ENCODE results near the gene MIR17HG. TPM values are rescaled to one million over a fixed set of nuclear protein-coding genes. Genes with fewer than 3 reads are reported as not detected.
A peak's percentile ranks its signal among the peaks of the same experiment; 100 is the strongest.

MIR17HG gene
- total RNA-seq, 4 donors from 2014 or later = 0.51 to 1.3 TPM; not detected in 2

- Histone ChIP-seq H3K4me3 (no peak overlapping the region), H3K27ac (no peak overlapping the region), H3K27me3 (peaks cover 4 to 17% (median 8%) of the 10 kb centered on the region in 3 donors), H3K36me3 (no peaks in the 10 kb centered on the region), H3K9me3 (no peaks in the 10 kb centered on the region), H3K4me1 (peaks cover 0 to 3% of the 10 kb centered on the region in 2 donors)
- intact Hi-C loops (cut with DNase I; ENCODE audit: low total_unique reads) = loop anchor here (5.0 kb wide), 2 partner anchors 35 to 410 kb away; partner anchors contain the start of gene MIR17HG
- DNase-seq (no peak), ATAC-seq (no peak)
- no peak for TF ChIP-seq POLR2A (IDR thresholded peaks at IDR 0.05)
- TF ChIP-seq CTCF (IDR thresholded peaks at IDR 0.05 in 4 of 5, conservative IDR thresholded peaks at IDR 0.05 in 1 of 5) = no peak
- in situ Hi-C loops (cut with MboI; ENCODE audit: low sequenced_read_pairs in 4 of 4) = no loop called here
These were observed 35.2 kb upstream of the MIR17HG start for GRCh38 chr13:91312324-91312723.

- no peaks in the 10 kb centered on the region for H3K9me3 ChIP-seq
- TF ChIP-seq CTCF (IDR thresholded peaks at IDR 0.05 in 4 of 5, conservative IDR thresholded peaks at IDR 0.05 in 1 of 5) (peak; percentile 28 to 59 (median 40)), POLR2A (IDR thresholded peaks at IDR 0.05) (no peak)
- H3K27ac ChIP-seq = no peak overlapping the region
- peak; percentile 39 to 60 for ATAC-seq
- no peak overlapping the region for H3K4me3 ChIP-seq
- intact Hi-C loops (cut with DNase I; ENCODE audit: low total_unique reads) (loop anchor here (5.0 kb wide), 2 partner anchors 34 to 409 kb away; partner anchors contain the start of gene MIR17HG), in situ Hi-C loops (cut with MboI; ENCODE audit: low sequenced_read_pairs in 4 of 4) (no loop called here)
- H3K36me3 ChIP-seq = no peaks in the 10 kb centered on the region
- peaks cover 0 to 3% of the 10 kb centered on the region in 2 donors for H3K4me1 ChIP-seq
- H3K27me3 ChIP-seq = peaks cover 4 to 17% (median 8%) of the 10 kb centered on the region in 3 donors
- no peak for DNase-seq
These were observed 34.4 kb upstream of the MIR17HG start for GRCh38 chr13:91313103-91313502.

GRCh38 chr13:91313581-91313980 is 33.9 kb upstream of the MIR17HG start:
- no peak for TF ChIP-seq POLR2A (IDR thresholded peaks at IDR 0.05)
- no peak for TF ChIP-seq CTCF (IDR thresholded peaks at IDR 0.05 in 4 of 5, conservative IDR thresholded peaks at IDR 0.05 in 1 of 5)
- no peak for DNase-seq
- H3K27me3 ChIP-seq = peaks cover 4 to 17% (median 8%) of the 10 kb centered on the region in 3 donors
- no peaks in the 10 kb centered on the region for H3K36me3 ChIP-seq
- H3K4me3 ChIP-seq = no peak overlapping the region
- no peak for ATAC-seq
- H3K27ac ChIP-seq = no peak overlapping the region
- no peaks in the 10 kb centered on the region for H3K9me3 ChIP-seq
- in situ Hi-C loops (cut with MboI; ENCODE audit: low sequenced_read_pairs in 4 of 4) (no loop called here), intact Hi-C loops (cut with DNase I; ENCODE audit: low total_unique reads) (loop anchor here (5.0 kb wide), 2 partner anchors 34 to 409 kb away; partner anchors contain the start of gene MIR17HG)
- peaks cover 0 to 3% of the 10 kb centered on the region in 2 donors for H3K4me1 ChIP-seq

DNA sequence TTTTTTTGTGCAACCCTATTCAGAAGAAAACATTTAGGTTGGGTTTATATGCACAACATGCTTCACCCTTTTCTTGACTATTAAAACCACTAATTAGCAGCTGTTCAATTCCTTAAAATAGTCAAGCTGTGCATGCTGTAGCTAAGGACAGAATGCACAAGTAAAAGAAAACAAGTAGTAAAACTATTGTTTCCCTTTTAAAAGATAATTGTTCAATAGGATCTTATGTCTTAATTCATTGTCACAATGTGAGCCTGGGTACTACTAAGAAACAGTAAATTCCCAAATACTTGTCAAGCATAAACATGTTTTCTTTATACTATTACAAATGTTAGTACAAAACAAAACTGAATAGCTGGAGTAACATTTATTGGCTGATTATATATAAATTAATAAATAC is 32.6 kb upstream of the MIR17HG start:
- intact Hi-C loops (cut with DNase I; ENCODE audit: low total_unique reads) (loop anchor here (5.0 kb wide), 2 partner anchors 32 to 407 kb away; partner anchors contain the start of gene MIR17HG), in situ Hi-C loops (cut with MboI; ENCODE audit: low sequenced_read_pairs in 4 of 4) (no loop called here)
- no peak overlapping the region for H3K4me3 ChIP-seq
- no peak overlapping the region for H3K27ac ChIP-seq
- TF ChIP-seq POLR2A (IDR thresholded peaks at IDR 0.05) (no peak), CTCF (IDR thresholded peaks at IDR 0.05 in 4 of 5, conservative IDR thresholded peaks at IDR 0.05 in 1 of 5) (no peak)
- no peaks in the 10 kb centered on the region for H3K36me3 ChIP-seq
- peaks cover 0 to 3% of the 10 kb centered on the region in 2 donors for H3K4me1 ChIP-seq
- no peak for DNase-seq
- peaks cover 4 to 17% (median 8%) of the 10 kb centered on the region in 3 donors for H3K27me3 ChIP-seq
- ATAC-seq = no peak
- H3K9me3 ChIP-seq = no peaks in the 10 kb centered on the region

DNA sequence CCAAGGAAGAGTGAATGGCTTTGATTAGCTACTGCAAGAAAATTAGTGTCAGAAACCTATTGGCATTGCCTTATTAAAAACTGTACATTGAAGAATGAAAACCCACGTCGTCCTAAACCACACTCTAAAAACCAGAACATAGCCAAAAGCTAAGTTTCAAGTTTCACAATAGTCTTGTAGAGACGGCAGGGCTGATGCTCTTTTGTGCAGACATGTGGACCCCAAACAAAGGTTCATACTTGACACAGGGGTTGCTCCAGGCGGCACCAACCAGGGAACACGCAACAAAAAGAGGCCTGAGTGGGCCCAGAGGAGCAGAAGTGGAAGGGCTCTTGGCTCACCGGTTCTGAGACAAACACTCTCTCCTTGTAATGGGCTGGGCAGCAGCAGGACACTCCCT is 28.6 kb upstream of the MIR17HG start:
- intact Hi-C loops (cut with DNase I; ENCODE audit: low total_unique reads) = no loop called here
- no peaks in the 10 kb centered on the region for H3K36me3 ChIP-seq
- H3K27me3 ChIP-seq = peaks cover 7 to 9% (median 8%) of the 10 kb centered on the region in 3 donors
- in situ Hi-C loops (cut with MboI; ENCODE audit: low sequenced_read_pairs in 4 of 4) = no loop called here
- no peaks in the 10 kb centered on the region for H3K4me1 ChIP-seq
- no peak for TF ChIP-seq POLR2A (IDR thresholded peaks at IDR 0.05)
- no peak for TF ChIP-seq CTCF (IDR thresholded peaks at IDR 0.05 in 4 of 5, conservative IDR thresholded peaks at IDR 0.05 in 1 of 5)
- no peak for DNase-seq
- no peak overlapping the region for H3K4me3 ChIP-seq
- ATAC-seq = no peak
- H3K27ac ChIP-seq = no peak overlapping the region
- H3K9me3 ChIP-seq = no peaks in the 10 kb centered on the region
